Testis (tissue), 2 donors: ENCODE data around the gene SCARB2.

Experiments
- CTCF ChIP-seq, 3 experiments: fragments of 450-650 bp in 2 of 3; fragments of 200-600 bp in 1 of 3; sonication (generic) in 1 of 3; IDR thresholded peaks; one replicate each; pipeline ENCODE4 v1.5.1; 2016 to 2019; ENCODE audit warnings: antibody characterized with exemption in 3 of 3, mild to moderate bottlenecking in 2 of 3, moderate library complexity in 1 of 3
- POLR2A ChIP-seq: fragments of 450-650 bp; IDR thresholded peaks from one replicate; pipeline ENCODE4 v1.6.1; 2017; ENCODE audit warnings: antibody characterized with exemption, mild to moderate bottlenecking, moderate library complexity

DNA sequence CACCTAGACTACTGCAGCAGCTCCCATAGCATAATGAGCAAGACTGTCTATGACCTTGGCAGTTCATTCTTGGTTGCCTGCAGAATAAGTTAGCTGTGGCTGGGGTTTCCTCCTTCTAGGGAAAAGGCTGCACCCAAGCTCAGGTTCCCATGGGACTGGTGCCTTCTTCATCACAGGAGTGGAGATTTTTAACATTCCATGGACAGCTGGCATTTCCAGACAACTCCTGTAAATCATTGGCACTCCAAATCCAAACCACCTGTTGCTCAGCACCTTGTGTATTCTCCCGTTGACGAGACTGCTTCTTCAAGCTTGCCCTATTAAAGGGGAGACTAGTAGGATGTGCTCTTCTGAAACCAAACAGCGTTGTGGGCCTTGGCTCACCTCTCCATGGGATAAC lies 57.6 kb downstream of the SCARB2 start:
- TF ChIP-seq CTCF (IDR thresholded peaks at IDR 0.05): no peak
- no peak for TF ChIP-seq POLR2A
